GM12801 (cell line): Measurements from ENCODE around the gene FBLN2.

Experiments used
- TF ChIP-seq, protein P1 (sequence below): IDR thresholded peaks from one replicate; pipeline ENCODE4 v1.5.1; 2011; ENCODE audit warnings: control low read depth; ENCODE audit not compliant: insufficient read length; ENCODE audit errors: extremely low read depth

FBLN2 gene

DNA sequence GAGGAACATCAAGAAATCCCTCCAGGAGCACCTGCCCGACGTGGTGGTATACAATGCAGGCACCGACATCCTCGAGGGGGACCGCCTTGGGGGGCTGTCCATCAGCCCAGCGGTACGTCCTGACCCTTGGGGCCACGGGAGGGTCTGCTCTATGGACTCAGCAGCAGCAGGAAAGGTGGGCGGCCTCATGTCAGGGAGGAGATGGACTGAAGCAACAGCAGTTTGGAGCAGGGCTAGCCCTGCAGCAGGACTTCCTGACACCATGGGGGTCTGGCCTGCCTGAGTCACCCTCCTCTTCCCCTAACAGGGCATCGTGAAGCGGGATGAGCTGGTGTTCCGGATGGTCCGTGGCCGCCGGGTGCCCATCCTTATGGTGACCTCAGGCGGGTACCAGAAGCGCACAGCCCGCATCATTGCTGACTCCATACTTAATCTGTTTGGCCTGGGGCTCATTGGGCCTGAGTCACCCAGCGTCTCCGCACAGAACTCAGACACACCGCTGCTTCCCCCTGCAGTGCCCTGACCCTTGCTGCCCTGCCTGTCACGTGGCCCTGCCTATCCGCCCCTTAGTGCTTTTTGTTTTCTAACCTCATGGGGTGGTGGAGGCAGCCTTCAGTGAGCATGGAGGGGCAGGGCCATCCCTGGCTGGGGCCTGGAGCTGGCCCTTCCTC lies 44.6 kb upstream of the FBLN2 start:
- TF ChIP-seq, protein P1, sequence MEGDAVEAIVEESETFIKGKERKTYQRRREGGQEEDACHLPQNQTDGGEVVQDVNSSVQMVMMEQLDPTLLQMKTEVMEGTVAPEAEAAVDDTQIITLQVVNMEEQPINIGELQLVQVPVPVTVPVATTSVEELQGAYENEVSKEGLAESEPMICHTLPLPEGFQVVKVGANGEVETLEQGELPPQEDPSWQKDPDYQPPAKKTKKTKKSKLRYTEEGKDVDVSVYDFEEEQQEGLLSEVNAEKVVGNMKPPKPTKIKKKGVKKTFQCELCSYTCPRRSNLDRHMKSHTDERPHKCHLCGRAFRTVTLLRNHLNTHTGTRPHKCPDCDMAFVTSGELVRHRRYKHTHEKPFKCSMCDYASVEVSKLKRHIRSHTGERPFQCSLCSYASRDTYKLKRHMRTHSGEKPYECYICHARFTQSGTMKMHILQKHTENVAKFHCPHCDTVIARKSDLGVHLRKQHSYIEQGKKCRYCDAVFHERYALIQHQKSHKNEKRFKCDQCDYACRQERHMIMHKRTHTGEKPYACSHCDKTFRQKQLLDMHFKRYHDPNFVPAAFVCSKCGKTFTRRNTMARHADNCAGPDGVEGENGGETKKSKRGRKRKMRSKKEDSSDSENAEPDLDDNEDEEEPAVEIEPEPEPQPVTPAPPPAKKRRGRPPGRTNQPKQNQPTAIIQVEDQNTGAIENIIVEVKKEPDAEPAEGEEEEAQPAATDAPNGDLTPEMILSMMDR: no peak

DNA sequence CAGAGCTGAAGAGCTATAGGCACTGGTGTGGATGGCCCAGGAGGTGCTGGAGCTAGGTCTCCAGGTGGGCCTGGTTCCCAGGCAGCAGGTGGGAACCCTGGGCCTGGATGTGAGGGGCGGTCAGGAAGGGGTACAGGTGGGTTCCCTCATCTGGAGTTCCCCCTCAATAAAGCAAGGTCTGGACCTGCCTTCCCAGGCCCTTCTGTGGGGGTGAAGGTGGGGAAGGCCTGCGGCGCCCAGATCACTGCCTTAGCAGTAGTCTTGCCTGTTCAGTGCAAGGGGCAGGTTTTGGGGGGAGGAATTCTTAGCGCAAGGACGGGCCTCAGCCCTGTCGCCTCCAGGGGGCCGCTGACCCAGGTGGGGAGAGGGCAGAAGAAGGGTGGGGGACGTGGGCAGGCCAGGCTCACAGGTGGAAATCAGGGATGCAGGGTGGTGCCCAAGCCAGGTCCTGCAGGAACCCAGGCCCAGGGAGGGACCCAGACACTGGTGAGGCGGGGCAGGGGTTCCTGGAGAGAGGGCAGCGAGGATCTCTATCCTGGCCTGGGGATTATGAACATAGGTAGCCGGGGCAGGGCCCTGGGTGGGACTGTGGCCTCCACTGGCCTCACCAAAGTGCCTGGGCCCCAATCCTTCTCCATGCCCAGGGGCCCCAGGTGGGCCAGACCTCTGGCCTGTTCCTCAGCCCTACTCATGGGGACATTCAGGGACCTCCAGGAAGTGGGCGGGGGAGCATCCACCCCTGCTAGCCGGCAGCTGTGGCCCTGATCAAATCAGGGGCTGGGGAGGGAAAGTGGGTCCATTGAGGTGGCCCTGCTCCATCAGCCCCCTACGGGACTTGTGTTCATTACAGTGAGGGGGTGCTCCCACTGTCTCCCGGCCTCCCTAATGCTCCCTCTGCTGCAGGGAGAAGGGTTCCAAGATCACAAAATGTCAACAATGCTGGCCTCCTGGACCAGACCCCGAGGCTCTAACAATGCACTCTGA lies 43.5 kb upstream of the FBLN2 start:
- TF ChIP-seq, protein P1: no peak

GRCh38 chr3:13506239-13506638 lies 42.7 kb upstream of the FBLN2 start:
- TF ChIP-seq, protein P1: no peak

DNA sequence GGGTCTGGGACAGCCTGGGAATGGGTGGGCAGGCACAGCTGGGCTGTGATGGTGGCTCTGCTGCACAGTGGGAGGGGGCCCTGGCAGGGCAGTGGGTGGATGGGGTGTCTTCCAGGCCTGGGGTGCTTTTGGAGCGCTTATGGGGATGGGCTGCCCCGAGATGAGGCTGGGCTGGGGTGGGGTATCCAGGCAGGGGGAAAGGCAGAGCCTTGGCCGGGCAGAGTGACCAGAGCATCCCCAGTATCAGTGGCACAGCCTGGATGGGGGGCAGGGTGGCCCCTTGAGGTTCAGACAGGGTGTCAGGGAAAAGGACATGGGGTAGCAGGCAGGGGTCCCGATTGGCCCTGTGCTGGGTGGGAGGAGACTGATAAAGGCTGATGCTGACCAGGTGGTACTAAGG lies 42.2 kb upstream of the FBLN2 start:
- TF ChIP-seq, protein P1: no peak

DNA sequence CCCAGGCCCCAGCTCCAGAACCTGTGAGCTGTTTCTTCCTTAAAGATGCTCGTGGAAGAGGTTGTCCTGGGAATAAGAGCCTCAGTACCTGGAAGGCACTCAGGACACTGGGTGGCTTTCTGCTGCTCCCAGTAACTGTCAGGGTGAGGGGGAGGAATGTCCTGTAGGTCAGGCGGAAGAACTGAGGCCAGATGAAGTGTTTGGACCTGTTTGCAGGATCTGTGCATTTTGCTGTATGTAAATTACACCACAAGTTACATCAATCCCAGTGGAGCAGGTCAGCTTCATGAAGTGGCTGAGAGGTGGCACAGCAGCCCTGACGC lies 41.7 kb upstream of the FBLN2 start:
- TF ChIP-seq, protein P1: no peak

GRCh38 chr3:13507570-13508339 lies 41.2 kb upstream of the FBLN2 start:
- TF ChIP-seq, protein P1: no peak

DNA sequence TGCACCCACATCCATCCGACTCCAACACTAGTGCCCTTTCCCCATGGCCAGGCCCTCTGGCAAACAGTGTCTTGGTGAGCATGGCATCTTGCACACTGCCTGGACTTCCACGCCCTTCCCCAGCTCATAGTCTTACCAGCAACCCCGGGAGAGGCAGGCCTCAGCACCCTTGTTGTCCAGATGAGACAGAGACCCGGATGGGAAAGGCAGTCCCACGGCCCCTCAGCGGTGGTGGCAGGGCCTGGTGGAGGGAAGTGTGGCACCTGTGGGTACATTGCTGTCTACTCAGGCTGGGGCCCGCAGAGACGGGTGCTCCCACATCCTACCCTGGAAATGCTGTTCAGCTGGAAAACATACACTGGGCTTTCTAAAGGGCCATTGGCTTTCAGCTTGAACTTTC lies 40.4 kb upstream of the FBLN2 start:
- TF ChIP-seq, protein P1: no peak
